Measurements from ENCODE around the gene FLII.
"Not testable (repeated sequence)": the region's sequence is repeated elsewhere in the genome, so short reads cannot be mapped to it uniquely, and the experiment has no call there.

The FLII gene

GRCh38 chr17:18238299-18238698, 20.2 kb downstream of the FLII start:
- no peak for DNase-seq

GRCh38 chr17:18237461-18237860, 21.1 kb downstream of the FLII start:
- no peak for DNase-seq

- DNase-seq, result no peak
These were observed 22.0 kb downstream of the FLII start for GRCh38 chr17:18236494-18236893.

- no peak for DNase-seq
These were observed 22.7 kb downstream of the FLII start for GRCh38 chr17:18235743-18236256.

GRCh38 chr17:18234853-18235380, 23.6 kb downstream of the FLII start:
- DNase-seq, result no peak

- DNase-seq, result no peak
These were observed 24.6 kb downstream of the FLII start for GRCh38 chr17:18233803-18234518.

GRCh38 chr17:18231164-18231563, 27.4 kb downstream of the FLII start:
- no peak for DNase-seq

GRCh38 chr17:18230288-18231141, 28.0 kb downstream of the FLII start:
- DNase-seq, result no peak

- DNase-seq, result no peak
These were observed 28.8 kb downstream of the FLII start for GRCh38 chr17:18229771-18230170.

GRCh38 chr17:18229254-18229653, 29.3 kb downstream of the FLII start:
- no peak for DNase-seq

GRCh38 chr17:18228176-18228682, 30.3 kb downstream of the FLII start:
- DNase-seq, result no peak

- DNase-seq, result no peak
These were observed 30.9 kb downstream of the FLII start for GRCh38 chr17:18227635-18228034.

- no peak for DNase-seq
These were observed 32.1 kb downstream of the FLII start for GRCh38 chr17:18226284-18226945.

- no peak for DNase-seq
These were observed 32.8 kb downstream of the FLII start for GRCh38 chr17:18225642-18226283.

GRCh38 chr17:18225121-18225641, 33.4 kb downstream of the FLII start, which contains the start of gene LLGL1:
Gene LLGL1, plus strand, starts transcription at chr17:18225635. Its CDS starts 48 bp downstream, at chr17:18225683.
- DNase-seq, result peak; percentile 67

GRCh38 chr17:18224387-18225120, 34.0 kb downstream of the FLII start:
- DNase-seq, result no peak

- DNase-seq, result no peak
These were observed 34.5 kb downstream of the FLII start for GRCh38 chr17:18224053-18224386.

- DNase-seq, result no peak
These were observed 39.7 kb downstream of the FLII start for GRCh38 chr17:18218756-18219415.

GRCh38 chr17:18217412-18218015, 41.0 kb downstream of the FLII start:
- no peak for DNase-seq

GRCh38 chr17:18216906-18217305, 41.6 kb downstream of the FLII start:
- DNase-seq, result not testable (repeated sequence)
